AG04449 (cell line): ENCODE results near the gene TATDN3.
A peak's percentile ranks its signal among the peaks of the same experiment; 100 is the strongest.

ENCODE experiments used
- CTCF ChIA-PET: fragments of 350-600 bp; formaldehyde crosslinking; extraction: SDS; loops from one replicate; lab custom pipeline; 2021; ENCODE audit warnings: antibody characterized with exemption; lab: Yijun Ruan, JAX
- POLR2A ChIA-PET: fragments of 400-600, 350-600 bp; formaldehyde crosslinking; extraction: SDS; loops from one replicate; lab custom pipeline; 2020; ENCODE audit warnings: antibody characterized with exemption, inconsistent platforms; lab: Yijun Ruan, JAX
- DNase-seq: peaks from one replicate; pipeline ENCODE4 v3.0.0-alpha.2; 2010; ENCODE audit warnings: low read depth, low spot score
- H3K4me3 ChIP-seq: 2 replicates; pipeline ENCODE4 v1.5.1; 2011; ENCODE audit warnings: low read depth, mild to moderate bottlenecking, control low read depth, low read length
- CTCF ChIP-seq: IDR thresholded peaks from one replicate; pipeline ENCODE4 v1.5.1; 2011; ENCODE audit warnings: mild to moderate bottlenecking, moderate library complexity, low read length, control low read depth, inconsistent platforms; ENCODE audit not compliant: insufficient read depth; ENCODE audit errors: missing control alignments

Gene TATDN3

GRCh38 chr1:212781225-212781624 is 10.5 kb upstream of the TATDN3 start:
- TF ChIP-seq CTCF = no peak
- no peak for DNase-seq
- ChIA-PET POLR2A (no interaction called here), CTCF (interaction anchor here (0.6 to 3.7 kb wide), 19 partner anchors 10 to 324 kb away, joined by 3 to 62 read pairs (median 9); partner anchors contain the start of genes NSL1 and TATDN3)
- no peak overlapping the region for H3K4me3 ChIP-seq

GRCh38 chr1:212782422-212783154 is 9.1 kb upstream of the TATDN3 start:
- ChIA-PET POLR2A (no interaction called here), CTCF (interaction anchor here (0.7 to 3.7 kb wide), 26 partner anchors 9 to 325 kb away, joined by 3 to 62 read pairs (median 7); partner anchors contain the start of genes NSL1 and TATDN3)
- peak; percentile 36 for TF ChIP-seq CTCF
- no peak overlapping the region for H3K4me3 ChIP-seq
- no peak for DNase-seq

GRCh38 chr1:212783976-212784375 is 7.7 kb upstream of the TATDN3 start:
- ChIA-PET POLR2A (no interaction called here), CTCF (interaction anchor here (2.7 to 4.9 kb wide), 4 partner anchors 119 to 327 kb away, joined by 14 to 57 read pairs (median 31); no protein-coding TSS in a partner anchor)
- H3K4me3 ChIP-seq = no peak overlapping the region
- no peak for TF ChIP-seq CTCF
- DNase-seq = no peak

GRCh38 chr1:212785871-212786270 is 5.8 kb upstream of the TATDN3 start:
- no peak for TF ChIP-seq CTCF
- no peak overlapping the region for H3K4me3 ChIP-seq
- ChIA-PET CTCF (interaction anchor here (1.0 to 4.9 kb wide), 11 partner anchors 10 to 330 kb away, joined by 3 to 57 read pairs (median 5); no protein-coding TSS in a partner anchor), POLR2A (interaction anchor here (0.6 kb wide), 1 partner anchor 125 kb away, joined by 3 read pairs; no protein-coding TSS in a partner anchor)
- DNase-seq = no peak

GRCh38 chr1:212791261-212791675 is 426 bp upstream of the TATDN3 start:
- ChIA-PET CTCF (interaction anchor here (0.8 to 4.3 kb wide), 7 partner anchors 10 to 721 kb away, joined by 3 to 29 read pairs (median 6); no protein-coding TSS in a partner anchor), POLR2A (interaction anchor here (0.5 to 1.7 kb wide), 6 partner anchors 11 to 1373 kb away, joined by 3 to 10 read pairs (median 3); partner anchors contain the start of genes ATF3 and FLVCR1)
- no peak for DNase-seq

More at GRCh38 chr1:212791261-212791675, 426 bp upstream of the TATDN3 start:
- no peak for TF ChIP-seq CTCF
- peak overlapping the region; percentile 95 for H3K4me3 ChIP-seq
